MM.1S (cell line): ENCODE results near the gene KANK2.

Experiments
- EZH2 ChIP-seq: fragments of 300-600 bp; sonication (generic); optimal IDR thresholded peaks from 2 replicates; pipeline ENCODE3; 2017; ENCODE audit warnings: low read depth, mild to moderate bottlenecking, antibody characterized with exemption, low read length, mixed read lengths
- TF ChIP-seq, protein P1 (sequence below): fragments of 300-600 bp; sonication (generic); IDR thresholded peaks from 2 replicates; pipeline ENCODE4 v1.5.1; 2016; ENCODE audit warnings: antibody characterized with exemption, low read length, mixed read lengths

DNA sequence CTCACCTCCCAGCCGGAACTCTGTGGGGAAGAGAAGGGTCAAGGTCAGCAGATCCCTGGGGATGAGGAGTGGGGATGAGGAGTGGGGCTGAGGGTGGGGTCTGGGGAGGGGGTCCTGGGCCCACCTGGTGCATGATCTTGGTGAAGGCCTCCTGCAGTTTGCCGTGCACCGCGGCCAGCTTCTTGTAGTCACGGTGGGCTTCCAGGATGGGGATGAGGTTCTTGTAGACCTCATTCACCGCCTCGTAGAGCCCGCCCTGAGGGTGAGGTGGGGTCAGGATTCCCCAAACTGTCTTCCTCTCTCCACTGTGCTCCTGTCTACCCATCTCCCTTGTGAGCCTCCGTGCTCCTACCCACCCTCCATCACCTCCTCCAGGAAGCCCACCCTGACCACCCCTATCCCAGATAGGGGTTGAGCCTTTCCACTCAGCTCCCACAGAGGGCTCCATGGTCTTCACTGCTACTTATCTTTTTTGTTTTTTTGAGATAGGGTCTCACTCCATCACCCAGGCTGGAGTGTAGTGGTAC, 6.8 kb upstream of the KANK2 start:
- TF ChIP-seq, protein P1, sequence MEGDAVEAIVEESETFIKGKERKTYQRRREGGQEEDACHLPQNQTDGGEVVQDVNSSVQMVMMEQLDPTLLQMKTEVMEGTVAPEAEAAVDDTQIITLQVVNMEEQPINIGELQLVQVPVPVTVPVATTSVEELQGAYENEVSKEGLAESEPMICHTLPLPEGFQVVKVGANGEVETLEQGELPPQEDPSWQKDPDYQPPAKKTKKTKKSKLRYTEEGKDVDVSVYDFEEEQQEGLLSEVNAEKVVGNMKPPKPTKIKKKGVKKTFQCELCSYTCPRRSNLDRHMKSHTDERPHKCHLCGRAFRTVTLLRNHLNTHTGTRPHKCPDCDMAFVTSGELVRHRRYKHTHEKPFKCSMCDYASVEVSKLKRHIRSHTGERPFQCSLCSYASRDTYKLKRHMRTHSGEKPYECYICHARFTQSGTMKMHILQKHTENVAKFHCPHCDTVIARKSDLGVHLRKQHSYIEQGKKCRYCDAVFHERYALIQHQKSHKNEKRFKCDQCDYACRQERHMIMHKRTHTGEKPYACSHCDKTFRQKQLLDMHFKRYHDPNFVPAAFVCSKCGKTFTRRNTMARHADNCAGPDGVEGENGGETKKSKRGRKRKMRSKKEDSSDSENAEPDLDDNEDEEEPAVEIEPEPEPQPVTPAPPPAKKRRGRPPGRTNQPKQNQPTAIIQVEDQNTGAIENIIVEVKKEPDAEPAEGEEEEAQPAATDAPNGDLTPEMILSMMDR: no peak
- no peak for TF ChIP-seq EZH2
